Measurements from ENCODE around the gene USP12. TPM values are rescaled to one million over a fixed set of nuclear protein-coding genes. Genes with fewer than 3 reads are reported as not detected.

USP12 gene
- total and polyA plus RNA-seq, 12 donors: 4.6 to 20.3 (median 13.3) TPM

GRCh38 chr13:27160657-27161295, 10.8 kb downstream of the USP12 start:
- DNase-seq: no peak
- Histone ChIP-seq H3K27ac (no peak overlapping the region), H3K36me3 (replicated peaks in 1 of 2) (no peaks in the 10 kb centered on the region), H3K4me1 (replicated peaks in 1 of 2) (peaks cover 0 to 8% of the 10 kb centered on the region in 2 donors), H3K9me3 (replicated peaks in 1 of 3) (peaks cover 0 to 5% (median 0%) of the 10 kb centered on the region in 3 donors), H3K27me3 (no peaks in the 10 kb centered on the region), H3K4me3 (no peak overlapping the region)
- intact Hi-C loops (cut with DNase I): no loop called here
- TF ChIP-seq POLR2A (IDR thresholded peaks at IDR 0.05) (no peak), CTCF (IDR thresholded peaks at IDR 0.05) (no peak)
- 79 to 84% (median 83%) methylated on average over 9 of the region's 9 CpGs for WGBS, 4 donors

GRCh38 chr13:27159806-27160563, 11.6 kb downstream of the USP12 start:
- H3K27me3 ChIP-seq: no peaks in the 10 kb centered on the region
- intact Hi-C loops (cut with DNase I): no loop called here
- H3K4me1 ChIP-seq (replicated peaks in 1 of 2): peaks cover 0 to 8% of the 10 kb centered on the region in 2 donors
- TF ChIP-seq CTCF (IDR thresholded peaks at IDR 0.05) (no peak), POLR2A (IDR thresholded peaks at IDR 0.05) (no peak)
- no peak overlapping the region for H3K4me3 ChIP-seq
- H3K27ac ChIP-seq: no peak overlapping the region
- DNase-seq: no peak
- 87 to 89% (median 87%) methylated on average over 5 of the region's 5 CpGs for WGBS, 4 donors
- peaks cover 0 to 5% (median 0%) of the 10 kb centered on the region in 3 donors for H3K9me3 ChIP-seq (replicated peaks in 1 of 3)
- no peaks in the 10 kb centered on the region for H3K36me3 ChIP-seq (replicated peaks in 1 of 2)

- peaks cover 0 to 5% (median 0%) of the 10 kb centered on the region in 3 donors for H3K9me3 ChIP-seq (replicated peaks in 1 of 3)
- H3K4me3 ChIP-seq: no peak overlapping the region
- TF ChIP-seq POLR2A (IDR thresholded peaks at IDR 0.05) (no peak), CTCF (IDR thresholded peaks at IDR 0.05) (no peak)
- no peak for DNase-seq
- H3K27me3 ChIP-seq: no peaks in the 10 kb centered on the region
- intact Hi-C loops (cut with DNase I): no loop called here
- WGBS, 4 donors: 96 to 100% (median 97%) methylated on average over 5 of the region's 5 CpGs
- peaks cover 0 to 8% of the 10 kb centered on the region in 2 donors for H3K4me1 ChIP-seq (replicated peaks in 1 of 2)
- no peaks in the 10 kb centered on the region for H3K36me3 ChIP-seq (replicated peaks in 1 of 2)
- no peak overlapping the region for H3K27ac ChIP-seq
These were observed 13.3 kb downstream of the USP12 start for GRCh38 chr13:27158335-27158734.

- intact Hi-C loops (cut with DNase I): no loop called here
These were observed 19.6 kb downstream of the USP12 start for GRCh38 chr13:27151798-27152599.

More at GRCh38 chr13:27151798-27152599, 19.6 kb downstream of the USP12 start:
- H3K36me3 ChIP-seq (replicated peaks in 1 of 2): no peaks in the 10 kb centered on the region
- no peak for DNase-seq
- no peaks in the 10 kb centered on the region for H3K27me3 ChIP-seq
- peaks cover 0 to 5% (median 0%) of the 10 kb centered on the region in 3 donors for H3K9me3 ChIP-seq (replicated peaks in 1 of 3)
- peaks cover 0 to 3% of the 10 kb centered on the region in 2 donors for H3K4me1 ChIP-seq (replicated peaks in 1 of 2)
- 66 to 73% (median 72%) methylated on average over 4 of the region's 4 CpGs for WGBS, 4 donors
- TF ChIP-seq CTCF (IDR thresholded peaks at IDR 0.05): no peak
- TF ChIP-seq POLR2A (IDR thresholded peaks at IDR 0.05): no peak
- no peak overlapping the region for H3K27ac ChIP-seq
- no peak overlapping the region for H3K4me3 ChIP-seq
